ENCODE results near the gene PMPCA. TPM values are rescaled to one million over a fixed set of nuclear protein-coding genes. Genes with fewer than 3 reads are reported as not detected.

Gene PMPCA
- total and polyA plus RNA-seq, 2 of the 8 experiments (the other 6 are each of a cell fraction or from before 2014, with no cell fraction given): 60.0 to 88.2 TPM

DNA sequence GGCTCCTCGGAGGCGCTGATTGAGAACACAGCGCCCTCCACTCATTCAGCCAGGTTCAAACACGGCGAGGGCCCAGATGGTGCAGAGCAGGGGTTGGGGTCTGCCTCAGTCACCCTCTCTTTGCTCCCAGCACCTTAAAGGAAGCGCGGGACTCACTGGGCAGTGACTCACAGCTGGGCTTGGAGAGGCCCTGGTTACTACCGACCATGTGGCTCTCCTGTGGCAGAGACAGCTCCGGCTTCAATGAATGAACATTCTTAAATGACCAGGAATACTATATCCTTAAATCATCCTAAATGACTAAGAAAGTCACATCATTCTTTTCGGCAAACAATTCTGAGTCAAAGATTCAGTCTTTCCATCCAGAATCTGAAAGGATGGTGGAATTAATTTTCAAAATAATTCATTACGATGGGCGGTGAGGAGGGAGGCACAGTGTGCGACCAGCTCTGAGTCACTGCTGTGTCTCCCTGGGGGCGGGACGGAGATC, 30.8 kb downstream of the PMPCA start (continued):
- TF ChIP-seq CHD7 (IDR thresholded peaks at IDR 0.05; ENCODE audit: insufficient replicate concordance, low read length) (no peak), TAF1 (IDR thresholded peaks at IDR 0.05; ENCODE audit: low read depth, low read length) (no peak), TEAD4 (IDR thresholded peaks at IDR 0.05; ENCODE audit: low read depth, low read length) (no peak), EZH2 (IDR thresholded peaks at IDR 0.05; ENCODE audit: low read depth, low read length, severe bottlenecking) (no peak), CBX5 (IDR thresholded peaks at IDR 0.05; ENCODE audit: low read depth, low read length) (no peak), CHD1 (IDR thresholded peaks at IDR 0.05; ENCODE audit: low read depth, low read length) (no peak), BACH1 (IDR thresholded peaks at IDR 0.05; ENCODE audit: low read length) (no peak), KDM5A (IDR thresholded peaks at IDR 0.05; ENCODE audit: low read length) (no peak), RFX5 (IDR thresholded peaks at IDR 0.05; ENCODE audit: borderline replicate concordance, low read depth, low read length) (no peak), SIX5 (IDR thresholded peaks at IDR 0.05; ENCODE audit: low read depth, low read length) (no peak)

Data from H1 (cell line).